Tibial nerve (tissue), 4 donors: Measurements from ENCODE around the gene FNDC3B.

Experiments used
- EP300 ChIP-seq, 2 donors: sonication (generic); formaldehyde crosslinking; IDR thresholded peaks; one replicate each; pipeline ENCODE4 v1.6.1; 2017; ENCODE audit warnings: antibody characterized with exemption in 2 of 2, mild to moderate bottlenecking in 1 of 2
- TF ChIP-seq, protein P1 (sequence below), 5 experiments: fragments of 200-600 bp in 3 of 5; fragments of 450-650 bp in 2 of 5; sonication (generic) in 3 of 5; IDR thresholded peaks; one replicate each; pipeline ENCODE4 v1.5.1; 2016 to 2019; ENCODE audit warnings: antibody characterized with exemption in 5 of 5, mild to moderate bottlenecking in 3 of 5, moderate library complexity in 2 of 5

DNA sequence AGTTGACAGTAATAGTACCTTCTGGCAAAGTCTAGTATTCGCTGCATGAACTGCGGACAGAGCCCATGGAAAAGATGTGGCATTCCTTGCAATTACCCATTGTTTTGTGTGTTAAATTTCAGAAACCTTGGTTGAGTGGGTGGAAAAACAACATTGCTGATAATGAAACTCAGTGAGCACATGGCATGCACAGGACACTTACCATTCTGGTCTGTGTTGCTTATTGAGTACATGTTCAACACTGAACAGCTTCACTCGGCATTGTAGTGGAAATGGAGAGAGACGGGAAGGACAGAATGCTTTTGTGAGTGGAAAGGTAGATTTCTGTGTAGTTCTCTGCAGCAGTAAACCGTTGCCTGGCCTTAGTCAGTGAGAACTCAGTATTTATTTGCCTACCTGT, 165.3 kb downstream of the FNDC3B start:
- TF ChIP-seq, protein P1, sequence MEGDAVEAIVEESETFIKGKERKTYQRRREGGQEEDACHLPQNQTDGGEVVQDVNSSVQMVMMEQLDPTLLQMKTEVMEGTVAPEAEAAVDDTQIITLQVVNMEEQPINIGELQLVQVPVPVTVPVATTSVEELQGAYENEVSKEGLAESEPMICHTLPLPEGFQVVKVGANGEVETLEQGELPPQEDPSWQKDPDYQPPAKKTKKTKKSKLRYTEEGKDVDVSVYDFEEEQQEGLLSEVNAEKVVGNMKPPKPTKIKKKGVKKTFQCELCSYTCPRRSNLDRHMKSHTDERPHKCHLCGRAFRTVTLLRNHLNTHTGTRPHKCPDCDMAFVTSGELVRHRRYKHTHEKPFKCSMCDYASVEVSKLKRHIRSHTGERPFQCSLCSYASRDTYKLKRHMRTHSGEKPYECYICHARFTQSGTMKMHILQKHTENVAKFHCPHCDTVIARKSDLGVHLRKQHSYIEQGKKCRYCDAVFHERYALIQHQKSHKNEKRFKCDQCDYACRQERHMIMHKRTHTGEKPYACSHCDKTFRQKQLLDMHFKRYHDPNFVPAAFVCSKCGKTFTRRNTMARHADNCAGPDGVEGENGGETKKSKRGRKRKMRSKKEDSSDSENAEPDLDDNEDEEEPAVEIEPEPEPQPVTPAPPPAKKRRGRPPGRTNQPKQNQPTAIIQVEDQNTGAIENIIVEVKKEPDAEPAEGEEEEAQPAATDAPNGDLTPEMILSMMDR (IDR thresholded peaks at IDR 0.05), result no peak
- TF ChIP-seq EP300 (IDR thresholded peaks at IDR 0.05), result no peak
